Type B pancreatic cell (in vitro differentiated cells): ENCODE results near the gene POU2AF2. TPM values are rescaled to one million over a fixed set of nuclear protein-coding genes. Genes with fewer than 3 reads are reported as not detected.

Experiments
- DNase-seq: peaks from one replicate; pipeline ENCODE4 v3.0.0; 2021; ENCODE audit warnings: mixed read lengths; ENCODE audit not compliant: unreplicated experiment; ENCODE audit errors: extremely low spot score
- H3K27ac Mint-ChIP-seq: 2 replicates; pipeline ENCODE4 v1.8.0; 2021; ENCODE audit warnings: mild to moderate bottlenecking, mixed read lengths
- H3K27me3 Mint-ChIP-seq: 2 replicates; pipeline ENCODE4 v1.8.0; 2021; ENCODE audit warnings: mixed read lengths
- H3K36me3 Mint-ChIP-seq: 2 replicates; pipeline ENCODE4 v1.8.0; 2021; ENCODE audit warnings: mixed read lengths
- H3K4me1 Mint-ChIP-seq: one replicate; pipeline ENCODE4 v1.8.0; 2021; ENCODE audit warnings: mixed read lengths; ENCODE audit not compliant: unreplicated experiment
- H3K4me3 Mint-ChIP-seq: 2 replicates; pipeline ENCODE4 v1.8.0; 2021; ENCODE audit warnings: mild to moderate bottlenecking, mixed read lengths
- H3K9me3 Mint-ChIP-seq: 2 replicates; pipeline ENCODE4 v1.8.0; 2021; ENCODE audit warnings: mixed read lengths
- total RNA-seq: library from RNA; stranded (reverse); gene quantifications from 2 replicates; pipeline ENCODE4 v1.2.1, GENCODE V29; 2021; ENCODE audit warnings: low replicate concordance
- TF ChIP-seq, protein P1 (sequence below): fragments of 200-600 bp; sonication (generic); conservative IDR thresholded peaks from 2 replicates; pipeline ENCODE4 v1.5.0; 2021; ENCODE audit warnings: antibody characterized with exemption, mild to moderate bottlenecking

POU2AF2 gene
- total RNA-seq, 1 donor from 2014 or later = 0.39 TPM

GRCh38 chr11:111246956-111247355, 1.4 kb downstream of the POU2AF2 start:
- H3K27ac Mint-ChIP-seq = no peak overlapping the region
- TF ChIP-seq, protein P1, sequence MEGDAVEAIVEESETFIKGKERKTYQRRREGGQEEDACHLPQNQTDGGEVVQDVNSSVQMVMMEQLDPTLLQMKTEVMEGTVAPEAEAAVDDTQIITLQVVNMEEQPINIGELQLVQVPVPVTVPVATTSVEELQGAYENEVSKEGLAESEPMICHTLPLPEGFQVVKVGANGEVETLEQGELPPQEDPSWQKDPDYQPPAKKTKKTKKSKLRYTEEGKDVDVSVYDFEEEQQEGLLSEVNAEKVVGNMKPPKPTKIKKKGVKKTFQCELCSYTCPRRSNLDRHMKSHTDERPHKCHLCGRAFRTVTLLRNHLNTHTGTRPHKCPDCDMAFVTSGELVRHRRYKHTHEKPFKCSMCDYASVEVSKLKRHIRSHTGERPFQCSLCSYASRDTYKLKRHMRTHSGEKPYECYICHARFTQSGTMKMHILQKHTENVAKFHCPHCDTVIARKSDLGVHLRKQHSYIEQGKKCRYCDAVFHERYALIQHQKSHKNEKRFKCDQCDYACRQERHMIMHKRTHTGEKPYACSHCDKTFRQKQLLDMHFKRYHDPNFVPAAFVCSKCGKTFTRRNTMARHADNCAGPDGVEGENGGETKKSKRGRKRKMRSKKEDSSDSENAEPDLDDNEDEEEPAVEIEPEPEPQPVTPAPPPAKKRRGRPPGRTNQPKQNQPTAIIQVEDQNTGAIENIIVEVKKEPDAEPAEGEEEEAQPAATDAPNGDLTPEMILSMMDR = no peak

DNA sequence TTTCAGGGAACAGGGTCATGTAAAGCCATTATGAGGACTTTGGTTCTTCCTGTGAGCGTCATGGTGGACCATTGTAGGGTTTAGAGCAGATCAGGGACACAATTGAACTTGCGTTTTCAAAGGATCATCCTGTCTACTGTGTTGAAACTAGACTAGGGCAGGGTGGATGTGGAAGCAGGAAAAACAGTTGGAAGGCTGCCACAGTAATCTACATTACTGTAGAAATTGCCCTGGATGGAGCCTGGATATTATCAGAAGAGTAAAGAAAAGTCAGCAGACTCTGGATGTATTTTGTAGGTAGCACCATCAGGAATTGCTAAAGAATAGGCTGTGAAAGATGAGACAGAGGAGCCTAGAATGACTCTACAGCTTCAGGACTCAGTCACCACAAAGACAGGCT, 5.4 kb downstream of the POU2AF2 start:
- Mint-ChIP-seq H3K36me3 (no peaks in the 10 kb centered on the region), H3K27me3 (peaks cover 4% of the 10 kb centered on the region), H3K9me3 (no peaks in the 10 kb centered on the region), H3K4me3 (no peak overlapping the region), H3K4me1 (no peaks in the 10 kb centered on the region), H3K27ac (no peak overlapping the region)
- DNase-seq = no peak
- TF ChIP-seq, protein P1 = no peak

More at GRCh38 chr11:111246956-111247355, 1.4 kb downstream of the POU2AF2 start:
- Mint-ChIP-seq H3K36me3 (no peaks in the 10 kb centered on the region), H3K27me3 (peaks cover 9% of the 10 kb centered on the region), H3K4me1 (no peaks in the 10 kb centered on the region), H3K4me3 (no peak overlapping the region), H3K9me3 (no peaks in the 10 kb centered on the region)
- no peak for DNase-seq

GRCh38 chr11:111253131-111253530, 7.6 kb downstream of the POU2AF2 start:
- H3K27ac Mint-ChIP-seq = no peak overlapping the region
- no peaks in the 10 kb centered on the region for H3K9me3 Mint-ChIP-seq
- DNase-seq = no peak
- peaks cover 4% of the 10 kb centered on the region for H3K27me3 Mint-ChIP-seq
- H3K36me3 Mint-ChIP-seq = no peaks in the 10 kb centered on the region
- no peaks in the 10 kb centered on the region for H3K4me1 Mint-ChIP-seq
- TF ChIP-seq, protein P1 = no peak
- no peak overlapping the region for H3K4me3 Mint-ChIP-seq

DNA sequence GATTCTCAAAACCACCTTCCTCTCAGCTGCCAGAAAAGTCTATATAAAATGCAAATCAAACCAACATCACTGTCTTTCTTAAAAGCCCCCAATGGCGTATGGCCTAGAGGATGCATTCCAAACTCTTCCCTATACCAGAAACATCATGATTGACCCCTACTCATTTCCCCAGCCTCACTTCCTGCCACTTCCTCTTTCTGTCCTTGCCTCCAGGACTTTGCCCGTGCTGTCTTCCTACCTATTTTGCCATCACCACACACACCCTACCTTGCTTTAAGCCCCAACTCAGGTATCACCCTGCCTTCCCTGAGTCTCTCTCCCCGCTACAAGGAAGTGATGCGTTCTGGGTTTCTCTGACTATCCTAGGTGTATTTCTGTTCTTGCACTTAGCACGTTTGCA, 8.1 kb downstream of the POU2AF2 start:
- Mint-ChIP-seq H3K27ac (no peak overlapping the region), H3K27me3 (peaks cover 4% of the 10 kb centered on the region), H3K4me1 (no peaks in the 10 kb centered on the region), H3K4me3 (no peak overlapping the region), H3K9me3 (no peaks in the 10 kb centered on the region), H3K36me3 (no peaks in the 10 kb centered on the region)
- no peak for DNase-seq
- TF ChIP-seq, protein P1 = no peak

GRCh38 chr11:111258046-111258445, 12.5 kb downstream of the POU2AF2 start:
- Mint-ChIP-seq H3K36me3 (no peaks in the 10 kb centered on the region), H3K4me3 (no peak overlapping the region), H3K9me3 (no peaks in the 10 kb centered on the region), H3K4me1 (peaks cover 3% of the 10 kb centered on the region), H3K27ac (no peak overlapping the region), H3K27me3 (peaks cover 3% of the 10 kb centered on the region)
- TF ChIP-seq, protein P1 = no peak
- no peak for DNase-seq

DNA sequence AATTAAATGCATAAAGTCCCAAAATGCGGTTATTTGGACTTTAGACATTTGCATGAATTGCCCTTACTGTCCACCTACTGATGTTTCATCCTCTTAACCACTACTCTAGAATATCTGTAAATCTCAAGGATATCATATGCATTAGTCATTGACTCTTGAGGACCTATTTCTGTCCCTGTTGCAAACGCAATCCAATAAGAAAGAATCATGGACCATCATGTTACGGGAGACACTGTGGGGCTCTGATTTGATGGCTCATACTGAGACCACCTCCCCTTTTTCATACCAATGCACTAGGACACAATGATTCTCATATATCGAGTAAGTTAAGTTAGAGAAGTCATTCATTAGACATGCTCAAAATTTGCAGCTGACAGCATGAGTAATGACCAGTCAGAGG, 14.4 kb downstream of the POU2AF2 start:
- Mint-ChIP-seq H3K36me3 (no peaks in the 10 kb centered on the region), H3K9me3 (no peaks in the 10 kb centered on the region), H3K4me1 (peaks cover 3% of the 10 kb centered on the region), H3K4me3 (no peak overlapping the region), H3K27me3 (peaks cover 3% of the 10 kb centered on the region), H3K27ac (no peak overlapping the region)
- TF ChIP-seq, protein P1 = no peak
- no peak for DNase-seq
